Measurements from ENCODE around the gene PNMA1. TPM values are rescaled to one million over a fixed set of nuclear protein-coding genes. Genes with fewer than 3 reads are reported as not detected.

Gene PNMA1
- total and polyA plus RNA-seq, 2 of the 13 experiments (the other 11 are each of a cell fraction or from before 2014, with no cell fraction given) = 7.0 to 8.3 TPM

- TF ChIP-seq ZNF264 (CRISPR knock-in tag; IDR thresholded peaks at IDR 0.05) (peak; percentile 71; the same call in 1 of the 2 replicates), HES4 (CRISPR knock-in tag; IDR thresholded peaks at IDR 0.05; ENCODE audit: borderline replicate concordance) (0 out of 2 replicates have a peak, but pooled peaks have one; percentile 21), AFF4 (CRISPR knock-in tag; IDR thresholded peaks at IDR 0.05) (no peak), ZZZ3 (CRISPR knock-in tag; IDR thresholded peaks at IDR 0.05; ENCODE audit: borderline replicate concordance) (no peak; the same call in 1 of the 2 replicates), POLR2AphosphoS5 (IDR thresholded peaks at IDR 0.05; ENCODE audit: low read depth, low read length) (no peak; the same call in none of the 2 replicates), ZFP91 (CRISPR knock-in tag; IDR thresholded peaks at IDR 0.05; ENCODE audit: borderline replicate concordance) (peak; percentile 93), GABPA (IDR thresholded peaks at IDR 0.05; ENCODE audit: low read depth, low read length) (no peak), GABPA (CRISPR knock-in tag; IDR thresholded peaks at IDR 0.05; ENCODE audit: low read depth) (peak; percentile 43; the same call in 1 of the 2 replicates), ZNF18 (CRISPR knock-in tag; IDR thresholded peaks at IDR 0.05; ENCODE audit: insufficient replicate concordance) (peak; percentile 64), TOE1 (CRISPR knock-in tag; IDR thresholded peaks at IDR 0.05) (0 out of 2 replicates have a peak, but pooled peaks have one; percentile 24), ARNTL (CRISPR knock-in tag; IDR thresholded peaks at IDR 0.05) (peak; percentile 88), ZBTB2 (CRISPR knock-in tag; IDR thresholded peaks at IDR 0.05; ENCODE audit: low read depth) (peak; percentile 77), SIN3B (IDR thresholded peaks at IDR 0.05; ENCODE audit: low read length) (no peak), REPIN1 (CRISPR knock-in tag; IDR thresholded peaks at IDR 0.05; ENCODE audit: borderline replicate concordance, low read depth) (peak; percentile 53; the same call in 1 of the 2 replicates), CREB1 (IDR thresholded peaks at IDR 0.05) (peak; percentile 66), CREB1 (CRISPR knock-in tag; IDR thresholded peaks at IDR 0.05) (peak; percentile 17; the same call in 1 of the 2 replicates), MEIS2 (CRISPR knock-in tag; IDR thresholded peaks at IDR 0.05) (peak; percentile 28; the same call in 1 of the 2 replicates), CREM (IDR thresholded peaks at IDR 0.05) (peak; percentile 67), CREM (CRISPR knock-in tag; IDR thresholded peaks at IDR 0.05) (no peak), HNF4A (CRISPR knock-in tag; IDR thresholded peaks at IDR 0.05) (peak; percentile 37), ZNF792 (CRISPR knock-in tag; IDR thresholded peaks at IDR 0.05) (peak; percentile 82)
Measured at GRCh38 chr14:73759714-73760597, 45.8 kb upstream of the PNMA1 start (continued).

Measured in HepG2 (cell line).